Activated CD4-positive, alpha-beta T cell treated with anti-CD3 and anti-CD28 coated beads, Interleukin-2, amount 10 ng/mL, durations not matched to agents 7 days and 5 days (primary cell): Measurements from ENCODE around the gene KCNJ6. TPM values are rescaled to one million over a fixed set of nuclear protein-coding genes. Genes with fewer than 3 reads are reported as not detected.
"Not testable (repeated sequence)": the region's sequence is repeated elsewhere in the genome, so short reads cannot be mapped to it uniquely, and the experiment has no call there.

Experiments used
- CTCF ChIA-PET: fragments of 350-600 bp; sonication (Branson Sonifier 250); formaldehyde crosslinking; loops from one replicate; lab custom pipeline; 2021; ENCODE audit warnings: antibody characterized with exemption; lab: Charles Lee
- POLR2A ChIA-PET: fragments of 350-600 bp; sonication (Branson Sonifier 250); formaldehyde crosslinking; loops from one replicate; lab custom pipeline; 2021; ENCODE audit warnings: antibody characterized with exemption; lab: Charles Lee
- DNase-seq: peaks from one replicate; pipeline ENCODE4 v3.0.0-alpha.2; 2020
- H3K27ac Mint-ChIP-seq: one replicate; pipeline ENCODE4 v1.8.0; 2021; ENCODE audit warnings: mild to moderate bottlenecking, moderate library complexity, mixed read lengths
- H3K27me3 Mint-ChIP-seq: one replicate; pipeline ENCODE4 v1.8.0; 2021; ENCODE audit warnings: mixed read lengths
- H3K36me3 Mint-ChIP-seq: one replicate; pipeline ENCODE4 v1.8.0; 2021; ENCODE audit warnings: low read depth, mixed read lengths
- H3K4me1 Mint-ChIP-seq: one replicate; pipeline ENCODE4 v1.8.0; 2021; ENCODE audit warnings: mixed read lengths
- H3K4me3 Mint-ChIP-seq: one replicate; pipeline ENCODE4 v1.8.0; 2021; ENCODE audit warnings: mild to moderate bottlenecking, moderate library complexity, mixed read lengths
- H3K9me3 Mint-ChIP-seq: one replicate; pipeline ENCODE4 v1.8.0; 2021; ENCODE audit warnings: mixed read lengths
- total RNA-seq, 2 experiments: library from RNA; stranded (reverse); gene quantifications; one replicate each; pipeline ENCODE4 v1.2.3, GENCODE V29; 2021

Gene KCNJ6
- total RNA-seq, 2 experiments from 2014 or later = not detected

DNA sequence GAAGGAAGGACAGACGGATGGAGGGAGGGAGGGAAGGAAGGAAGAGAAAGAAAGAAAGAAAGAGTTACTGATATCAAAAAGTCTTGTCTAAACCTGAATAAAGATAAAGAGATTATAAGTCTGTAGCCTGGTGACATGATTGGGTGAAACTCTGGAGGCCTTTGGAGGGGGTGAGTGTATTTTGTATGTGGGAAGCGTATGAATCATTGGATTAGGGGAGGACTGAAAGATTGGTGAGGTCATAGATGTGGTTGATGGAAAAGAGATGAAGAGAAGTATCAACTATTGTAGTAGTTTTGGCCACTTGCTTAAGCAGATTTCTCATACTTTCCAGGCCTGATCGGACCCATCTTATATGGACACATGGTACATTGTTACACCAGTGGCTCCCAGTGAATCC lies 11.5 kb upstream of the KCNJ6 start:
- CTCF ChIA-PET = no interaction called here
- peaks cover 2% of the 10 kb centered on the region for H3K27me3 Mint-ChIP-seq
- no peak overlapping the region for H3K4me3 Mint-ChIP-seq

DNA sequence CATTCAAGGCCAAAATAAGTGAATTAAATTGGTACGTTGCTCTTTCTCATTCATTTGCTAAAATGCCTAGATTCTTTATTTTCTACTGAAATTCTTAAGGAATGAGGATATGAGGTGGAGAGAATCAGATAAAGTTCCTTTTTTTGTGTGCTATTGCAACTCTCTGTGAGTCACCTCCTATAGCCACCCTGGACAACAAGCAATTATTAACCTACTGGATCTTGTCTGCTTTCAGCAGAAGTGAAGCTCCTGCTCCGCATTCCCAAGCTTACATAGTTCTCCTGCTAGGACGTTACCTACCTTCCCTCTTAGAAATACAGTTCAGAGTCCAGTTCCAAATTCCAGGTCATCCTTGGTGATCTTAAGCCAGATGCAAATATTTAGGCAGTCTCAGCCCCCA lies 4.8 kb upstream of the KCNJ6 start:
- H3K4me1 Mint-ChIP-seq = no peaks in the 10 kb centered on the region
- no peak overlapping the region for H3K27ac Mint-ChIP-seq
- no peak overlapping the region for H3K4me3 Mint-ChIP-seq
- DNase-seq = no peak
- H3K9me3 Mint-ChIP-seq = no peaks in the 10 kb centered on the region
- H3K36me3 Mint-ChIP-seq = no peaks in the 10 kb centered on the region
- POLR2A ChIA-PET = no interaction called here
- CTCF ChIA-PET = no interaction called here
- peaks cover 24% of the 10 kb centered on the region for H3K27me3 Mint-ChIP-seq

More for the DNA sequence above, 11.5 kb upstream of the KCNJ6 start:
- DNase-seq = no peak
- Mint-ChIP-seq H3K9me3 (no peaks in the 10 kb centered on the region), H3K36me3 (no peaks in the 10 kb centered on the region), H3K4me1 (no peaks in the 10 kb centered on the region), H3K27ac (no peak overlapping the region)
- POLR2A ChIA-PET = no interaction called here

DNA sequence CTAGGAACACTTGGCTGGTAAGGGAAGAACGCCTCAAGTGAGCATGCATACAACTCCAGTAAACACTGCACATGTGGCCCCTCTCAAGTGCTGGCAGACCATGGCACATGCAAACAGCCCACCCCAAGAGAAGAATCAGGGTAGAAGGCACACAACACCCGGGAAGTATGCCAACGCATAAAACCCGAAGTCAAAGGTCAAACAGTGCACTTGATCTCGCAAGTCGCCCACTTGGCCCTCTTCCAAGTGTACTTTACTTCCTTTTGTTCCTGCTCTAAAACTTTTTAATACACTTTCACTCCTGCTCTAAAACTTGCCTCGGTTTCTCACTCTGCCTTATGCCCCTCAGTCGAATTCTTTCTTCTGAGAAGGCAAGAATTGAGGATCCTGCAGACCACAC lies 4.0 kb upstream of the KCNJ6 start:
- CTCF ChIA-PET, DNase-seq, POLR2A ChIA-PET, H3K4me1 Mint-ChIP-seq, H3K27ac Mint-ChIP-seq, H3K4me3 Mint-ChIP-seq, H3K9me3 Mint-ChIP-seq, H3K36me3 Mint-ChIP-seq: not testable (repeated sequence)
- peaks cover 30% of the 10 kb centered on the region for H3K27me3 Mint-ChIP-seq

DNA sequence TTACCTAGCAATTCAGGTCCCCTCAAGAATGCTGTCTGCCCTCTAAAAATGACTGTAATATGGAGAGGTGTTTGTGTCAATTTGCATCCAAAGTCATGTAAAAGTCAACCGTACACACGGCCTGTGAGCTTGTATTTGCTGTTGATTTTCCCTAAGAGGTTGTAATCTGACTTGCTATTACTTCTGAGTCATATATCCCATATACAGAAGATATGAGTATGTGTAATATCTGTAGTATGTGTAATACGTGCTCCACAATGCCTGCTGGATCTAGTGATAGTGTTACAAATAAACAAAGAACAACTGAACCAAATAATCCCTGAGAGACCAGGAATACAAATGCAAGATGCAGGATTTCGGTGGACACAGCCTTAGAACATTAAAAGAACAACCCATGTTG lies 1.4 kb upstream of the KCNJ6 start:
- ChIA-PET POLR2A (no interaction called here), CTCF (no interaction called here)
- DNase-seq = no peak
- Mint-ChIP-seq H3K27ac (no peak overlapping the region), H3K4me1 (peaks cover 1% of the 10 kb centered on the region), H3K36me3 (no peaks in the 10 kb centered on the region), H3K4me3 (no peak overlapping the region), H3K9me3 (no peaks in the 10 kb centered on the region), H3K27me3 (peaks cover 43% of the 10 kb centered on the region)

DNA sequence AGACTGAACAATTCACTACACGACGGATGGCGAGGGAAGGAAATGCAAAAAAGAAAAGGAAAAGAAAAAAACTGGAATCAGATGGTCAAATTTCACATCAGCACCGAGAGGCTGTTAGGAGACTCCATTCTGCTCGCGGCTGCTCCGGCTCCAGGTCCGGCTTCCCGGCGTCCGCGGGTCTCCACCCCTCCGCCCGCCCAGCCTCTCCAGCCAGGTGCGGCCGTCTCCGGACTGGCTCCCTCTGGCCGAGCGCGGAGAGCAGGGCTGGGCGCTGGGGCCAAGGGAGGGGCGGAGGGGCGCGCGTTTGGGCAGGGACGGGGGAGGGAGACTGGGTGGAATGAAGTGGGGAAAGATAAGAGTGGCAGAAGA lies 332 bp downstream of the KCNJ6 start:
- no peak overlapping the region for H3K4me3 Mint-ChIP-seq
- no peak overlapping the region for H3K27ac Mint-ChIP-seq
- CTCF ChIA-PET = no interaction called here
- no peaks in the 10 kb centered on the region for H3K36me3 Mint-ChIP-seq
- peaks cover 48% of the 10 kb centered on the region for H3K27me3 Mint-ChIP-seq
- H3K4me1 Mint-ChIP-seq = peaks cover 1% of the 10 kb centered on the region
- H3K9me3 Mint-ChIP-seq = no peaks in the 10 kb centered on the region
- DNase-seq = no peak
- POLR2A ChIA-PET = no interaction called here

DNA sequence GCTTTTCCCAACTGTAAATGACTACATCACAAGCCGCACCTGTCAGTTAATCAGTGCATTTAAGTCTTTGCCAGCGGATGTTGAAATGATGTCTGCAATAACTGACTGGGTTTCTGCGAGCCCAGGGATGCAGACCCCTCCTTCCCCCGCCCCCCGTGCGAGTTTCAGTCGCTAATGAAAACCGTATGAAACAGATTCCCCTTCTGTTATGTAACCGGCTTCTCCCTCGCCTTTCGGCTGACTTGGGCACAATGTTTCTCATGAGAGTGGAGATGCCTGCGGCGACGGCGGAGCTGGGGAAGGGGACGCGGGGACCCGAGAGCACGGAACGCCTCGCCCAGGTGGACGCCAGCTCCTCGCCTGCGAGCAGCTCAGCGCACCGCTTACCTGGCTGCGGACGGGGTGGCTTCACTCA lies 753 bp downstream of the KCNJ6 start:
- H3K36me3 Mint-ChIP-seq = no peaks in the 10 kb centered on the region
- ChIA-PET CTCF (no interaction called here), POLR2A (no interaction called here)
- H3K9me3 Mint-ChIP-seq = no peaks in the 10 kb centered on the region
- no peak overlapping the region for H3K4me3 Mint-ChIP-seq
- no peak for DNase-seq
- H3K27ac Mint-ChIP-seq = no peak overlapping the region
- peaks cover 49% of the 10 kb centered on the region for H3K27me3 Mint-ChIP-seq
- H3K4me1 Mint-ChIP-seq = peaks cover 1% of the 10 kb centered on the region

DNA sequence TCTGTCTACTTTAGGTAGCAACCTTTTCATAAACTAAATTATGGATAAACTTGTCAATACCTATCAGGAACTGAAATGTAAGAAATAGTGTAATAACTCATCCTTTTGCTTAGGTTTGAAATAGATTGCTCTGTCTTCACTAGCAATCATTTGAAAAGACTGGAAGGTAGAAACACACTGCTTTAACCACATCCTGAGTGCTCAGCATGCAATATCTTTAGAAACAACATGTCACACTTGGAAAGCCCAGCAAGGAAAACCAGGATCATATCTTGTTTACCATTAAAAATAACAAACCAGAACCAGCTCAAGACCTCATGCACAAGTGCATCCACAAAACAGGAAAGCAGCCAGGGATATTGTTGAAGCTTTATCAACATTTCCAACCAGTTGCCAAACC lies 3.6 kb downstream of the KCNJ6 start:
- ChIA-PET POLR2A (no interaction called here), CTCF (no interaction called here)
- Mint-ChIP-seq H3K27me3 (peaks cover 40% of the 10 kb centered on the region), H3K4me1 (peaks cover 1% of the 10 kb centered on the region), H3K4me3 (no peak overlapping the region), H3K27ac (no peak overlapping the region), H3K36me3 (no peaks in the 10 kb centered on the region), H3K9me3 (no peaks in the 10 kb centered on the region)
- DNase-seq = no peak

DNA sequence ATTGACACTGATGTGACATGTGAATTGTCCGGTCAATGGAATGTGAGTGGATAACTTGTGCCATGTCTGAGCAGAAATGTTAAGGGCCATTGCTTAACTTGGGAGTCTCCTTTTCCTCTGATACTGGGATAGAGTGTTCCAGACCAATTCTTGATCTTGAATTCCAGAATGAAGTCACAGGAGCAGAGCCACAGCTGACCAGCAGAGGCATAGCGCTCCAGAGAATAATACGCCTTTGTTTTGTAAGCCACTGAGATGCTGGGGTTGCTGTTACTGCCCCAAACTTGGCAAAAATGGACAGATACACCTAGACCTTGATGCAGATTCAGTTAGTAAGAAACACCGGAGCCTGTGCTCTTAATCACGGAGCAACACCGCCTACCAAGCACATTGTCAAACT lies 6.3 kb downstream of the KCNJ6 start:
- ChIA-PET CTCF (no interaction called here), POLR2A (no interaction called here)
- peaks cover 23% of the 10 kb centered on the region for H3K27me3 Mint-ChIP-seq
- no peaks in the 10 kb centered on the region for H3K36me3 Mint-ChIP-seq
- H3K27ac Mint-ChIP-seq = no peak overlapping the region
- H3K9me3 Mint-ChIP-seq = no peaks in the 10 kb centered on the region
- no peaks in the 10 kb centered on the region for H3K4me1 Mint-ChIP-seq
- no peak for DNase-seq
- no peak overlapping the region for H3K4me3 Mint-ChIP-seq

DNA sequence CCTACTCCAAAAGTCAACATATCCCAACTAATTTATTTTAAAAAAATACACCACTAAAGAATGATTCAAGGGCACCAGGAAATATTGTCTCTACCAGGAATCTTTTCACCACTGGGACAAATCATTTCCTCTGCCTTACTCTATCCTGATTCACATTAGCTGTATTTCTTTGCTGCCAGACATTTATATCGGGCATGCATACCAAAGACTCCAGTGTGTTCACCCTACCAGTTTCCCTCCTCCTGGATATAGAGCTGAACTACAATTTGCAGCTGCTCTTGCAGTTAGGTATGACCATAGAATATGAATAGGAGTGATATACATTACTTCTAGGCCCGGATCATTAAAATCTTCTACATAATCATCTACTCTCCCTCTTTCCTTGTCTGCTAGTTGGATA lies 7.6 kb downstream of the KCNJ6 start:
- POLR2A ChIA-PET = no interaction called here
- no peak for DNase-seq
- no peaks in the 10 kb centered on the region for H3K9me3 Mint-ChIP-seq
- CTCF ChIA-PET = no interaction called here
- no peaks in the 10 kb centered on the region for H3K36me3 Mint-ChIP-seq
- no peak overlapping the region for H3K27ac Mint-ChIP-seq
- no peaks in the 10 kb centered on the region for H3K4me1 Mint-ChIP-seq
- H3K4me3 Mint-ChIP-seq = no peak overlapping the region
- H3K27me3 Mint-ChIP-seq = peaks cover 16% of the 10 kb centered on the region

DNA sequence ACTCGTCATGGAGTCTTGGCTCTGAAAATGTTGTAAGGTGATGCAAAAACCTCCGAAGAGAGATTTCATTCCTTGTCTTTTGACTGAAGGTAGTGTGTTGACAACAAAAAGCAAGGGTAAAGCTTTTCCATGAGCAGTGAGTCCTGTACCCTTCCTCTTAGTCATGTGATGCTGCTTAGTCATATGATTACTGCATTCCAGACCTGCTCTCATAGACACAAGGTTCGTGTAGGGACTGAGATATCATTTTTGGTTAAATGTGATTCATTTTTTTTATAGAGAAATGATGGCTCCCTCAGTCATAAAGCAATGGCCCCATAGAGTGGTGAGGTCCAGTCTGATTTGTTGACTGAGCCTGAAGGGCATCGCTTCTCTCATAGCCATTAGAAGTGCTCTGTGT lies 9.2 kb downstream of the KCNJ6 start:
- ChIA-PET CTCF (no interaction called here), POLR2A (no interaction called here)
- Mint-ChIP-seq H3K27ac (no peak overlapping the region), H3K4me1 (no peaks in the 10 kb centered on the region), H3K4me3 (no peak overlapping the region), H3K27me3 (peaks cover 13% of the 10 kb centered on the region), H3K36me3 (no peaks in the 10 kb centered on the region), H3K9me3 (no peaks in the 10 kb centered on the region)
- no peak for DNase-seq

DNA sequence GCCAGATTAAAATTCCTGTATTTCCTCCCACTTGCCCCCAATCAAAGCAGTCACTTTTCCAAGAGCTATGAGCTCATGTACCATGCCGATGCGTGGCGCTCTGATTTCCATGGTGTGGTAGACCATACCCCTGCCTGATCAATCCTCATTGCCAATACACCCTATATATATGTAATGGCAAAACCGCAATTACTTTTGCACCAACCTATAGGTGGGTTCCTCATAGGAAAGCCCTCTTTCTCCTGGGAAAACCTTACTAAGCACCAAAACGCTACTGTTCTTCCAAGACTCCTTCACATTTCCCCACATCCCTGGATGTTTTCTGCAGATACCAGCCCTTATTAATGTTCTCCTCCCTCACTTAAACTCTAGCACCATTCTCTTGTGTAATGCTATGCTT lies 11.0 kb downstream of the KCNJ6 start:
- Mint-ChIP-seq H3K36me3 (no peaks in the 10 kb centered on the region), H3K27ac (no peak overlapping the region), H3K4me1 (no peaks in the 10 kb centered on the region), H3K4me3 (no peak overlapping the region), H3K9me3 (no peaks in the 10 kb centered on the region), H3K27me3 (peaks cover 11% of the 10 kb centered on the region)
- ChIA-PET CTCF (no interaction called here), POLR2A (no interaction called here)
- DNase-seq = no peak

DNA sequence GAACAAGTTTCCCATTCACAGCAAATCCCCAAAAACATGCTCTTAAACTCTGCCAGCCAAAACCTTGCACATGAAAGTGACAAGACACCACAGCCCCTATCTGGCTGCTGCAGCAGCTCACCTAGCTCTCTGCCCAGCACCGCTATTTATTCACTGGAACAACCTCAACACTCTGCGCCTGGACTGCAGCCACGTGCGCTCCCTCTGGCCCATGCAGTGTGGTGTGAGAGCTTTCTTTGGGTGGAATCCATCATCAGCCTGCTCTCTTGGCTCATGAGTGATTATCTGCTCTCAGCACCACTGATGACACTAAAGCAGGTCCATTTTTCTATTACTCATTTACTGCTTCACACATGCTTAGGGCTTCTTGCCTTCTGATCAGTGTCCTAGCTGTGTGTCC lies 11.4 kb downstream of the KCNJ6 start:
- Mint-ChIP-seq H3K27ac (no peak overlapping the region), H3K27me3 (peaks cover 13% of the 10 kb centered on the region), H3K36me3 (no peaks in the 10 kb centered on the region), H3K4me1 (no peaks in the 10 kb centered on the region), H3K9me3 (no peaks in the 10 kb centered on the region), H3K4me3 (no peak overlapping the region)
- no peak for DNase-seq
- ChIA-PET CTCF (no interaction called here), POLR2A (no interaction called here)

DNA sequence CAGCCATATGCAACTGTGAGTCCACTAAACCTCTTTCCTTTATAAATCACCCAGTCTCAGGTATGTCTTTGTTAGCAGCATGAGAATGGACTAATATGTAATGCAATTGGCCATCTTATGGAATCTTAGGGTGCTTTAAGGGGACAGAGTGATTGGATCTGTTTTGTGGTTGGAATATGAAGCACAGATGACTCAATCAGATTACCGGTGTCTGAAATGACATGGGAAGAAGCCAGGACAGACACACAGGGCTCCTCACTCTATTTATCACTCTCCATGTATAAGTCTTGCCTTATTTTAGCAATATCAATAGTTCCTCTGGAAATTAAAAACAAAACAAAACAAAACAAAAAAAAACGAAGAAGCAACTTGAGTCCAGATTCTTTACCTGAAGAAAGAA lies 12.9 kb downstream of the KCNJ6 start:
- Mint-ChIP-seq H3K27ac (no peak overlapping the region), H3K27me3 (peaks cover 10% of the 10 kb centered on the region), H3K4me1 (no peaks in the 10 kb centered on the region), H3K9me3 (no peaks in the 10 kb centered on the region), H3K4me3 (no peak overlapping the region), H3K36me3 (no peaks in the 10 kb centered on the region)
- no peak for DNase-seq
- ChIA-PET CTCF (no interaction called here), POLR2A (no interaction called here)

DNA sequence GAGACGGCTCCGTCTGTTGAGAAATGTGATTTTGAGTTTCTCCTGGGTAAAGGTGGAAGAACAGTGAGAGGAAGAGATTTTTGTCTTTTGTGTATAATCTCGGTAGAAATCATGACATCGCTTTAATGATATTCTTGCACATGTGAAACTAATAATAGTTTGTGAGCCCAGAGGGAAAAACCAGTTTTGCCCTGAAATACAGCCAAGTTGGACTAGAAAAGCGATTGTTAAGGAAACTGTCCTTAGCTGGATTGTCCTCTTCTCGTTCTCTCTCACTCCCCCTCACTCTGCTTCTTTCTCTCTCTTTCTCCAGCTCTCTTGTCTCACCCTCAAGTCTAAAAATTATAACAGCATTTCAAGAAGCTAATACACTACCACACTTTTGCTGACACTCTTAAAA lies 17.1 kb downstream of the KCNJ6 start:
- no peaks in the 10 kb centered on the region for H3K36me3 Mint-ChIP-seq
- no peak overlapping the region for H3K4me3 Mint-ChIP-seq
- ChIA-PET CTCF (no interaction called here), POLR2A (no interaction called here)
- H3K9me3 Mint-ChIP-seq = no peaks in the 10 kb centered on the region
- H3K4me1 Mint-ChIP-seq = no peaks in the 10 kb centered on the region
- no peak for DNase-seq
- H3K27ac Mint-ChIP-seq = no peak overlapping the region
- H3K27me3 Mint-ChIP-seq = peaks cover 10% of the 10 kb centered on the region

DNA sequence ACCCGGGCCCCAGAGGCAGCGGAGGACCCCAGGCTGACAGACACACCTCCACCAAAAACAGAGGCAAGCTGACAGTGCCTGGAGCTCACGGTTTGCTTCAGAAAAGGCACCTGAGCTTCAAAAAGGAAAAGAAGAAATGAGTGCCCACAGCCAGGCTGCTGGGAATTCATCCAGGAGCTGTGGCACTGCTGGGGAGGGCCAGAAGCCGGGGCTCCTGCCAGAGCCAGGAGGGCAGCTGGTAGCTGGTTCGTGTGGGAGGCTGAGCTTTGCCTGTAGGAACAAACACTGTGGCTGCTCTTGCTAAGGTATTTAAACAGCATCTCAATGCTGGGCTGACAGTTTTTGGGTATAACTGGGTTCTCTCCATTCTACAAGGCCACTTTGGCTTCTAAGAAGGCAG lies 19.5 kb downstream of the KCNJ6 start:
- CTCF ChIA-PET = no interaction called here
- no peaks in the 10 kb centered on the region for H3K9me3 Mint-ChIP-seq
- H3K27ac Mint-ChIP-seq = no peak overlapping the region
- H3K4me1 Mint-ChIP-seq = no peaks in the 10 kb centered on the region
- DNase-seq = no peak
- no peak overlapping the region for H3K4me3 Mint-ChIP-seq
- POLR2A ChIA-PET = no interaction called here
- no peaks in the 10 kb centered on the region for H3K36me3 Mint-ChIP-seq
- peaks cover 8% of the 10 kb centered on the region for H3K27me3 Mint-ChIP-seq
